ENCODE results near the gene RAB41. TPM values are rescaled to one million over a fixed set of nuclear protein-coding genes. Genes with fewer than 3 reads are reported as not detected.

RAB41 gene
- total and polyA plus RNA-seq, 2 of the 13 experiments (the other 11 are each of a cell fraction or from before 2014, with no cell fraction given), result not detected

DNA sequence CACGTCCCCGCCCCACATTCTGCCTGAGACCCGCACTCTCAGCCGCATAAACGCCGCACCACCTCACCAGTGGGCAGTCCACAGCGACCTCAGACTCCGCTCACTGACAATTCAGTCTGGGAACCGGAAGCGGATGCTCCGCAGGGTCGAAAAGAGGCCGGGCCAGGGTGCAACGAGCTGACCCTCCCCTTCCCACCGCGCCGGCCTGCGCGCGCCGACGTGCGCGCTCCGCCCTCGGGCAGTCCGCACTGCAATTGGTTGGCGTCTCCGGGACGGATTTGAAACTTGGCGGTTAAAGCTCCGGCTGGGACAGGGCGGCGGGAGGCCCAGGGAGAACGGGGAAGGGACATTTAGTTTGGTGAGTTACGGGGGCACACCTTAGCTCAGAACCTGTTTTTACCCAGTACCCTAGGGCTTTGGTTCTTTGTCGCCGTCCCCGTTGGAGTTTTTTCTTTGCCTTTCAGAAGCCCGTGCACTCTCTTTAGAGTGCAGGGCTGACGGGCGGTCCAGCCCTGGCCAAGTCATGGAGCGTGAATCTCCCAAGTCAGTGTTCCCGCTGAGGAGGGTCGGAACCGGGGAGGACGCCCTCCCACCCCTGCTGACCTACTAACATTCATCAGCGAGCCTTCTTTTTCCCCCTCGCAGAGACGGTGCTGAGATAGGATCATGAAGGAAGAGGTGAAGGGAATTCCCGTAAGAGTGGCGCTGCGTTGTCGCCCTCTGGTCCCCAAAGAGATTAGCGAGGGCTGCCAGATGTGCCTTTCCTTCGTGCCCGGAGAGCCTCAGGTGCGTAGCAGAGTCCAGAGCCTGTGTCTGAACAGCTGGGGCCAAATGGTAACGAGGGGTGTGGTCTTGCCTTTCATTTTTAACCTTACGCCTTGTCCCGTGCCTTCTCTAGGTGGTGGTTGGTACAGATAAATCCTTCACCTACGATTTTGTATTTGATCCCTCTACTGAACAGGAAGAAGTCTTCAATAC is 8.1 kb downstream of the RAB41 start, which contains the start of the genes KIF4A and PDZD11 (continued):
- TF ChIP-seq, protein P1, sequence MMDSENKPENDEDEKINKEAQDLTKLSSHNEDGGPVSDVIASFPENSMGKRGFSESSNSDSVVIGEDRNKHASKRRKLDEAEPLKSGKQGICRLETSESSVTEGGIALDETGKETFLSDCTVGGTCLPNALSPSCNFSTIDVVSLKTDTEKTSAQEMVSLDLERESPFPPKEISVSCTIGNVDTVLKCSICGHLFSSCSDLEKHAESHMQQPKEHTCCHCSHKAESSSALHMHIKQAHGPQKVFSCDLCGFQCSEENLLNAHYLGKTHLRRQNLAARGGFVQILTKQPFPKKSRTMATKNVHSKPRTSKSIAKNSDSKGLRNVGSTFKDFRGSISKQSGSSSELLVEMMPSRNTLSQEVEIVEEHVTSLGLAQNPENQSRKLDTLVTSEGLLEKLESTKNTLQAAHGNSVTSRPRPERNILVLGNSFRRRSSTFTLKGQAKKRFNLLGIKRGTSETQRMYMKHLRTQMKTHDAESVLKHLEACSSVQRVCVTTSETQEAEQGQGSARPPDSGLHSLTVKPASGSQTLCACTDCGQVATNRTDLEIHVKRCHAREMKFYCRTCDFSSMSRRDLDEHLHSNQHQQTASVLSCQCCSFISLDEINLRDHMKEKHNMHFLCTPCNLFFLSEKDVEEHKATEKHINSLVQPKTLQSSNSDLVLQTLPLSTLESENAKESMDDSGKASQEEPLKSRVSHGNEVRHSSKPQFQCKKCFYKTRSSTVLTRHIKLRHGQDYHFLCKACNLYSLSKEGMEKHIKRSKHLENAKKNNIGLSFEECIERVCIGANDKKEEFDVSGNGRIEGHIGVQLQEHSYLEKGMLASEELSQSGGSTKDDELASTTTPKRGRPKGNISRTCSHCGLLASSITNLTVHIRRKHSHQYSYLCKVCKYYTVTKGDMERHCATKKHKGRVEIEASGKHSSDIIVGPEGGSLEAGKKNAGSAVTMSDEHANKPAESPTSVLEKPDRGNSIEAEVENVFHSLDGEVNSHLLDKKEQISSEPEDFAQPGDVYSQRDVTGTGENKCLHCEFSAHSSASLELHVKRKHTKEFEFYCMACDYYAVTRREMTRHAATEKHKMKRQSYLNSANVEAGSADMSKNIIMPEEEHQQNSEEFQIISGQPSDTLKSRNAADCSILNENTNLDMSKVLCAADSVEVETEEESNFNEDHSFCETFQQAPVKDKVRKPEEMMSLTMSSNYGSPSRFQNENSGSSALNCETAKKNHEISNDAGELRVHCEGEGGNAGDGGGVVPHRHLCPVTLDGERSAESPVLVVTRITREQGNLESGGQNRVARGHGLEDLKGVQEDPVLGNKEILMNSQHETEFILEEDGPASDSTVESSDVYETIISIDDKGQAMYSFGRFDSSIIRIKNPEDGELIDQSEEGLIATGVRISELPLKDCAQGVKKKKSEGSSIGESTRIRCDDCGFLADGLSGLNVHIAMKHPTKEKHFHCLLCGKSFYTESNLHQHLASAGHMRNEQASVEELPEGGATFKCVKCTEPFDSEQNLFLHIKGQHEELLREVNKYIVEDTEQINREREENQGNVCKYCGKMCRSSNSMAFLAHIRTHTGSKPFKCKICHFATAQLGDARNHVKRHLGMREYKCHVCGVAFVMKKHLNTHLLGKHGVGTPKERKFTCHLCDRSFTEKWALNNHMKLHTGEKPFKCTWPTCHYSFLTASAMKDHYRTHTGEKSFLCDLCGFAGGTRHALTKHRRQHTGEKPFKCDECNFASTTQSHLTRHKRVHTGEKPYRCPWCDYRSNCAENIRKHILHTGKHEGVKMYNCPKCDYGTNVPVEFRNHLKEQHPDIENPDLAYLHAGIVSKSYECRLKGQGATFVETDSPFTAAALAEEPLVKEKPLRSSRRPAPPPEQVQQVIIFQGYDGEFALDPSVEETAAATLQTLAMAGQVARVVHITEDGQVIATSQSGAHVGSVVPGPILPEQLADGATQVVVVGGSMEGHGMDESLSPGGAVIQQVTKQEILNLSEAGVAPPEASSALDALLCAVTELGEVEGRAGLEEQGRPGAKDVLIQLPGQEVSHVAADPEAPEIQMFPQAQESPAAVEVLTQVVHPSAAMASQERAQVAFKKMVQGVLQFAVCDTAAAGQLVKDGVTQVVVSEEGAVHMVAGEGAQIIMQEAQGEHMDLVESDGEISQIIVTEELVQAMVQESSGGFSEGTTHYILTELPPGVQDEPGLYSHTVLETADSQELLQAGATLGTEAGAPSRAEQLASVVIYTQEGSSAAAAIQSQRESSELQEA (CRISPR knock-in tag; IDR thresholded peaks at IDR 0.05; ENCODE audit: not compliant biosample characterization), result no peak
- TF ChIP-seq, protein P2, sequence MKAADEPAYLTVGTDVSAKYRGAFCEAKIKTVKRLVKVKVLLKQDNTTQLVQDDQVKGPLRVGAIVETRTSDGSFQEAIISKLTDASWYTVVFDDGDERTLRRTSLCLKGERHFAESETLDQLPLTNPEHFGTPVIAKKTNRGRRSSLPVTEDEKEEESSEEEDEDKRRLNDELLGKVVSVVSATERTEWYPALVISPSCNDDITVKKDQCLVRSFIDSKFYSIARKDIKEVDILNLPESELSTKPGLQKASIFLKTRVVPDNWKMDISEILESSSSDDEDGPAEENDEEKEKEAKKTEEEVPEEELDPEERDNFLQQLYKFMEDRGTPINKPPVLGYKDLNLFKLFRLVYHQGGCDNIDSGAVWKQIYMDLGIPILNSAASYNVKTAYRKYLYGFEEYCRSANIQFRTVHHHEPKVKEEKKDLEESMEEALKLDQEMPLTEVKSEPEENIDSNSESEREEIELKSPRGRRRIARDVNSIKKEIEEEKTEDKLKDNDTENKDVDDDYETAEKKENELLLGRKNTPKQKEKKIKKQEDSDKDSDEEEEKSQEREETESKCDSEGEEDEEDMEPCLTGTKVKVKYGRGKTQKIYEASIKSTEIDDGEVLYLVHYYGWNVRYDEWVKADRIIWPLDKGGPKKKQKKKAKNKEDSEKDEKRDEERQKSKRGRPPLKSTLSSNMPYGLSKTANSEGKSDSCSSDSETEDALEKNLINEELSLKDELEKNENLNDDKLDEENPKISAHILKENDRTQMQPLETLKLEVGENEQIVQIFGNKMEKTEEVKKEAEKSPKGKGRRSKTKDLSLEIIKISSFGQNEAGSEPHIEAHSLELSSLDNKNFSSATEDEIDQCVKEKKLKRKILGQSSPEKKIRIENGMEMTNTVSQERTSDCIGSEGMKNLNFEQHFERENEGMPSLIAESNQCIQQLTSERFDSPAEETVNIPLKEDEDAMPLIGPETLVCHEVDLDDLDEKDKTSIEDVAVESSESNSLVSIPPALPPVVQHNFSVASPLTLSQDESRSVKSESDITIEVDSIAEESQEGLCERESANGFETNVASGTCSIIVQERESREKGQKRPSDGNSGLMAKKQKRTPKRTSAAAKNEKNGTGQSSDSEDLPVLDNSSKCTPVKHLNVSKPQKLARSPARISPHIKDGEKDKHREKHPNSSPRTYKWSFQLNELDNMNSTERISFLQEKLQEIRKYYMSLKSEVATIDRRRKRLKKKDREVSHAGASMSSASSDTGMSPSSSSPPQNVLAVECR (CRISPR knock-in tag; IDR thresholded peaks at IDR 0.05; ENCODE audit: borderline replicate concordance), result peak; percentile 96
- TF ChIP-seq GABPB1 (CRISPR knock-in tag; IDR thresholded peaks at IDR 0.05) (peak; percentile 93), ZNF3 (CRISPR knock-in tag; IDR thresholded peaks at IDR 0.05) (no peak)
- TF ChIP-seq, protein P3, sequence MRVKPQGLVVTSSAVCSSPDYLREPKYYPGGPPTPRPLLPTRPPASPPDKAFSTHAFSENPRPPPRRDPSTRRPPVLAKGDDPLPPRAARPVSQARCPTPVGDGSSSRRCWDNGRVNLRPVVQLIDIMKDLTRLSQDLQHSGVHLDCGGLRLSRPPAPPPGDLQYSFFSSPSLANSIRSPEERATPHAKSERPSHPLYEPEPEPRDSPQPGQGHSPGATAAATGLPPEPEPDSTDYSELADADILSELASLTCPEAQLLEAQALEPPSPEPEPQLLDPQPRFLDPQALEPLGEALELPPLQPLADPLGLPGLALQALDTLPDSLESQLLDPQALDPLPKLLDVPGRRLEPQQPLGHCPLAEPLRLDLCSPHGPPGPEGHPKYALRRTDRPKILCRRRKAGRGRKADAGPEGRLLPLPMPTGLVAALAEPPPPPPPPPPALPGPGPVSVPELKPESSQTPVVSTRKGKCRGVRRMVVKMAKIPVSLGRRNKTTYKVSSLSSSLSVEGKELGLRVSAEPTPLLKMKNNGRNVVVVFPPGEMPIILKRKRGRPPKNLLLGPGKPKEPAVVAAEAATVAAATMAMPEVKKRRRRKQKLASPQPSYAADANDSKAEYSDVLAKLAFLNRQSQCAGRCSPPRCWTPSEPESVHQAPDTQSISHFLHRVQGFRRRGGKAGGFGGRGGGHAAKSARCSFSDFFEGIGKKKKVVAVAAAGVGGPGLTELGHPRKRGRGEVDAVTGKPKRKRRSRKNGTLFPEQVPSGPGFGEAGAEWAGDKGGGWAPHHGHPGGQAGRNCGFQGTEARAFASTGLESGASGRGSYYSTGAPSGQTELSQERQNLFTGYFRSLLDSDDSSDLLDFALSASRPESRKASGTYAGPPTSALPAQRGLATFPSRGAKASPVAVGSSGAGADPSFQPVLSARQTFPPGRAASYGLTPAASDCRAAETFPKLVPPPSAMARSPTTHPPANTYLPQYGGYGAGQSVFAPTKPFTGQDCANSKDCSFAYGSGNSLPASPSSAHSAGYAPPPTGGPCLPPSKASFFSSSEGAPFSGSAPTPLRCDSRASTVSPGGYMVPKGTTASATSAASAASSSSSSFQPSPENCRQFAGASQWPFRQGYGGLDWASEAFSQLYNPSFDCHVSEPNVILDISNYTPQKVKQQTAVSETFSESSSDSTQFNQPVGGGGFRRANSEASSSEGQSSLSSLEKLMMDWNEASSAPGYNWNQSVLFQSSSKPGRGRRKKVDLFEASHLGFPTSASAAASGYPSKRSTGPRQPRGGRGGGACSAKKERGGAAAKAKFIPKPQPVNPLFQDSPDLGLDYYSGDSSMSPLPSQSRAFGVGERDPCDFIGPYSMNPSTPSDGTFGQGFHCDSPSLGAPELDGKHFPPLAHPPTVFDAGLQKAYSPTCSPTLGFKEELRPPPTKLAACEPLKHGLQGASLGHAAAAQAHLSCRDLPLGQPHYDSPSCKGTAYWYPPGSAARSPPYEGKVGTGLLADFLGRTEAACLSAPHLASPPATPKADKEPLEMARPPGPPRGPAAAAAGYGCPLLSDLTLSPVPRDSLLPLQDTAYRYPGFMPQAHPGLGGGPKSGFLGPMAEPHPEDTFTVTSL (CRISPR knock-in tag; IDR thresholded peaks at IDR 0.05; ENCODE audit: borderline replicate concordance), result no peak
